Activated T-cell treated with anti-CD3 and anti-CD28 coated beads for 1 hour (primary cell): ENCODE data around the gene TSPAN7.

Experiments
- DNase-seq: peaks from one replicate; pipeline ENCODE4 v3.0.0-alpha.2; 2020; ENCODE audit warnings: low read depth

The TSPAN7 gene

DNA sequence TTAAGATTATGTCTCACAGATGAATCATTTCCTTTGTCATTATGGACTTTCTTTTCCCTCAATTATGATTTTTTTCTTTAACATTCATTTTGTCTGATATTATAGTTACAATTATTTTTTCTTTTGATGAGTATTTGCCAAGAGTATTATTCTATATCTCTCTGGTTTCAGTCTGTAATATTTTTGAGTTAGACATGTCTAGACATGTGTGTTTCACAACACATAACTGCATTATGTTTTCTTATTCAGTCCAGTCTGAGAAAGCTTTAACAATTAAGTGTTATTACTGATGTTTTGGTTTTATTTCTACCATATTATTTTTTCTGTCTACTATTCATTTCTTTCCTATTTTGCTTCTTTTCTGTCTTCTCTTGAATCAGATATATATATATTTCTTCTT lies 131.6 kb downstream of the TSPAN7 start:
- no peak for DNase-seq

- no peak for DNase-seq
Observed at GRCh38 chrX:38694394-38694793, 133.1 kb downstream of the TSPAN7 start.

DNA sequence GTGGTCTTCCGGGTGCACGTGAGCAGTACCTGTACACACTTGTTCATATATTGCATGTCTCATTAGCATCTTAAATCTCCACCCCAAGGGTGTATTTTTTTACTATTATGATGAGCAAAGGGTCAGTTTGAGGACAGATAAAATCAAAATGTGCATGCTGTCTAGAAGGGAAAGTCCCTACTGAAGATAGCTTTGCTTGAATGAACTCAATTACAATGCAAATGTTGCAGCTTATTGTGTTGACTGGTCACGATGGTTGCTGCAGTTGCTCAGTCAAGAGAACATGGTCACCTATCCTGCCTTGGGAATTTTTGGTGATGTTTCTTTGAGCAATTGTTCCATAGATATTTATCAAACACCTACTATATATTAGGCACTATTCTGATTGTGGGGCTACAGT lies 136.1 kb downstream of the TSPAN7 start:
- no peak for DNase-seq

- DNase-seq = no peak
Observed at GRCh38 chrX:38699121-38699520, 137.8 kb downstream of the TSPAN7 start.

DNA sequence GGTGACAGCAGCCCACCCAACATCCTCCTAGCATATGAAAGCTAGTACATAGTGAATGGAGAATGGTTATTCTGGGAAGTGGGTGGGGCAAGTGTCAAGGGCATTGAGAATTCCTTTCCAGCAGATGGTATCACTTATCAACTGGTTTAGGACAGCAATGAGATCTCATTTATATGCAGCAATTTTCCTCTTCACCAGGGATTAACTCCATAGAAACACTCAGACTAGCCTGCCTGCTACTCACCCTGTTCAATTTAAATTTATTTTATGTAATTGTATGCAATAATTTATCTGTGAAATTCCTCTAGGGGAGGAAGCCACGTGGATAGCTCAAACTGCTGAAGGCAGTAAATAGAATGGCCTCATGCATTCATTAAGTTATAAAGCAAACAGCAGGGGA lies 138.4 kb downstream of the TSPAN7 start:
- DNase-seq = no peak

GRCh38 chrX:38701073-38701472 lies 139.7 kb downstream of the TSPAN7 start:
- DNase-seq = no peak

DNA sequence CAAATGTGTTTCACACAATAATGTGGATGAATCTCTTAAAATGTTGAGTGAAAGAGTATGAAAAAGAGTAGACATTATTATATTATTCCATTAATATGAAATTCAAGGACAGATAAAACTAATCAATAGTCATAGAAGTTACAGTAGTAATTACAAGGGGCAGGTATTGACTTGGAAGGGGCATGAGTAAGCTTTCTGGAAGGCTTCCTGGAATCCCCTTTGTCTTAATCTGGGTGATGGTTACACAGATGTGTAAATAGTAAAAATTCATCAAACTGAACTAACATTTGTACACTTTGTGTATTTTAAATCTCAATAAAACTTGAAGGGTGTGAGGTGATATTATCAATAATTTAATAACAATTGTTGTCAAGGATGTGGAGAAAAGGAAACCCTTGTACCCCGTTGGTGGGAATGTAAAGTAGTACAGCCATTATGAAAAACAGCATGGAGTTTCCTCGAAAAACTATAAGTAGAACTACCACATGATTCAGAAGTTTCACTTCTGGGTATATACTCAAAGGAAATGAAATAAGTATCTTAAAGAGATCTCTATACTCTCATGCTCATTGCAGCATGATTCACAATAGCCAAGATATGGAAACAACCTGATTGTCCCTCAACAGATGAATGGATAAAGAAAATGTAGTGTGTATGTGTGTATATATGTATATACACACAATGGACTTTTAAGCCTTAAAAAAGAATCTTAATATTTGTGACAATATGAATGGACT lies 143.0 kb downstream of the TSPAN7 start:
- DNase-seq = no peak

GRCh38 chrX:38717871-38718270 lies 156.5 kb downstream of the TSPAN7 start:
- no peak for DNase-seq

DNA sequence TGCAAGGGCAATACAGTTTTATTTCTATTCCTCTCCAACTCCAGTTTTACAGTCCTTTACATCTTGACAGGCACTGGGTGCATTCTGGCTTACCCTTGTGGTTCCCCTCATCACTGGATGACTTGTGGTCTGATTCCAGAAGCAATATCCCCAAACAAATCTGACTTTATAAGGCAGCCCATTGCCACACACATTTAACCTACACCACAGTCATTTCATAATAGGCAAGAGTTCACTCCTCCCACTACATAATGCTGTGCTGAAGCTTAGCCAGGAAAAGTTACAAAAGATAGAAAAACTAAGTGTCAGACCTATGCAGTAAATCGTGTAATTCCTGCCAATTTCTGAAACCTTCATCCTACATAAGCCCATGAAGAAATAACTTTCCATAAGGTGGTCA lies 157.0 kb downstream of the TSPAN7 start:
- DNase-seq = no peak

DNA sequence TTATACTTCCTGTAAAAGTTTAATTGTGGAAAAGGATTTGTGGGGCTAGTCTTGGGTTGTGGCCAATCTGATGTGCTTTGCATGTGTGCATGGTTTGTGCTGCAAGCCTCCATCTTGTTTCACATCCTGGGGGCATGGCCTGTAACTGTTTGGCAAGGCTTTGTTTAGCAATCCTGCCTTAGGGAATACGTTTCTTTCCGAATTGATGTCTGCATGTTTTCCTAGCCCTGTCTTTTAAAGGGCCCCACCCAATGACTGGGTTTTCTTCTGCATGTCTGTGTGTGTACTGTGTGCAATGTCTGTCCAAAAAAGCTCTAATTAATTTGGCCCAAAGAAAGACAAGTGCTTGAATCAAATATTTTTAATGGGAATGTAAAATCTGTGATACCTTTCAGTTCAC lies 165.3 kb downstream of the TSPAN7 start:
- no peak for DNase-seq

DNA sequence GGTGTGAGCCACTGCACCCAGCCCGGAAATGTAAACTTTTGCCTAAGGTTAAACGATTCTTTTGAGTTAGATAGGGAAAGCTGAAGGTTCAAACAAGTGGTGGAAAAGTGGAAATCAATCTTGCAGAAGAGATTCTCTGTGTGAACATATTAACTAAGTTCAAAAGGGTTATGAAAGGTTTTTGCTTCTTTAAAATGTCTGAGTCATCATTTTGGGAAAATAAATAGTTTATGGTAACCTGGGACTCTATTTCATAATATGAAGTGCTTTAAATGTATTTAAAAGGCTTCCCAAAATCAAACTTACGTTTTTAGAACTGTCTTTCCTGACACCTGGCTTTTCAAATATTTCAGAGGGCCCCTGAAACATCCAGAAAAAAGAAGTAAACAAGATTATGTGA lies 166.3 kb downstream of the TSPAN7 start:
- DNase-seq = no peak

DNA sequence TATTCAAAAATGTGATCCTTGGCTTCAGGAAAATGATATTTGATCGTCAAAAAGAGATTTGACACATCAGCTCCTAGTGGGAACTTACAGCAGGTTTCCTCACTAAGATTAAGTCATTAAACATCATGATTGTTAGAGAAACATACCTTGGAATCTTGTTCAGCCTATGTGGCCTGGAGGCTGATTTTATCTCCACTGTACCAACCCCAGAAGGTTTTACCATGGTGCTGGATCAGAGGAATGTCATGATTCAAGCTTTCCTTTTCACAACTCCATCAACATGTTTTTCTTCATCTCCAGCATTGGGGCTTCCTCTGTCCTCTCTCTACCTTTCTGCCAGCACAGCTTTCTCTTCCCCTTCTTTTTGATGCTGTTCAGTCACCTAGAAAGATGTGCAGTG lies 171.5 kb downstream of the TSPAN7 start:
- DNase-seq = no peak
